SK-N-SH (cell line): ENCODE results near the gene WNK2. TPM values are rescaled to one million over a fixed set of nuclear protein-coding genes. Genes with fewer than 3 reads are reported as not detected.
"Not testable (repeated sequence)": the region's sequence is repeated elsewhere in the genome, so short reads cannot be mapped to it uniquely, and the experiment has no call there.

Source experiments
- CTCF ChIA-PET: fragments of 300-600, 350-600 bp; formaldehyde crosslinking; extraction: SDS; loops from one replicate; lab custom pipeline; 2021; lab: Yijun Ruan, JAX
- POLR2A ChIA-PET: fragments of 350-600 bp; sonication (Branson Sonifier 250); formaldehyde crosslinking; extraction: SDS; loops from one replicate; lab custom pipeline; 2020; ENCODE audit warnings: antibody characterized with exemption, inconsistent platforms; lab: Yijun Ruan, JAX
- DNase-seq: peaks from one replicate; pipeline ENCODE4 v3.0.0; 2012
- H2AFZ ChIP-seq: fragments of 200-600 bp; sonication (generic); 2 replicates; pipeline ENCODE4 v1.8.1; 2016; ENCODE audit warnings: antibody characterized with exemption, mild to moderate bottlenecking, low read depth
- H3F3A ChIP-seq: fragments of 200-600 bp; sonication (generic); replicated peaks from 2 replicates; pipeline ENCODE3; 2016; ENCODE audit warnings: antibody characterized with exemption, mild to moderate bottlenecking; ENCODE audit not compliant: insufficient read depth
- H3K27ac ChIP-seq, 2 experiments: fragments of 200-500 bp in 1 of 2; fragments of 200-600 bp in 1 of 2; sonication (Bioruptor generic) in 1 of 2; sonication (generic), shearing (Covaris generic) in 1 of 2; 2 replicates each; pipeline versions ENCODE4 v1.5.1 to v1.6.1; 2014 to 2016; ENCODE audit warnings: low read depth in 2 of 2, inconsistent platforms in 1 of 2, low read length in 1 of 2, mild to moderate bottlenecking in 1 of 2, mixed read lengths in 1 of 2
- H3K27me3 ChIP-seq: fragments of 200-600 bp; sonication (generic), shearing (Covaris generic); 2 replicates; pipeline ENCODE4 v1.6.1; 2016; ENCODE audit warnings: mixed run types; ENCODE audit not compliant: insufficient read depth
- H3K36me3 ChIP-seq, 2 experiments: fragments of 200-500 bp in 1 of 2; fragments of 200-600 bp in 1 of 2; sonication (Bioruptor generic) in 1 of 2; sonication (generic) in 1 of 2; replicated peaks in 1 of 2; 2 replicates each; pipeline versions ENCODE3 to v1.5.1; 2014 to 2016; ENCODE audit warnings: low read length in 1 of 2, mild to moderate bottlenecking in 1 of 2; ENCODE audit not compliant: insufficient read depth in 2 of 2, control insufficient read depth in 1 of 2
- H3K4me1 ChIP-seq, 2 experiments: fragments of 200-500 bp in 1 of 2; fragments of 200-600 bp in 1 of 2; sonication (Bioruptor generic) in 1 of 2; sonication (generic), shearing (Covaris generic) in 1 of 2; 2 replicates each; pipeline versions ENCODE4 v1.5.1 to v1.6.1; 2014 to 2016; ENCODE audit warnings: low read depth in 1 of 2, low read length in 1 of 2, mixed run types in 1 of 2; ENCODE audit not compliant: insufficient read depth in 2 of 2, control insufficient read depth in 1 of 2
- H3K4me2 ChIP-seq: fragments of 200-600 bp; sonication (generic), shearing (Covaris generic); 2 replicates; pipeline ENCODE4 v1.6.1; 2017; ENCODE audit warnings: mixed run types
- H3K4me3 ChIP-seq, 2 experiments: fragments of 200-500 bp in 1 of 2; fragments of 200-600 bp in 1 of 2; sonication (Bioruptor generic) in 1 of 2; sonication (generic), shearing (Covaris generic) in 1 of 2; 2 replicates each; pipeline versions ENCODE4 v1.5.1 to v1.8.1; 2014 to 2016; ENCODE audit warnings: low read depth in 2 of 2, inconsistent platforms in 1 of 2, low read length in 1 of 2, mild to moderate bottlenecking in 1 of 2, mixed read lengths in 1 of 2, moderate library complexity in 1 of 2
- H3K79me2 ChIP-seq: fragments of 200-600 bp; sonication (generic); 2 replicates; pipeline ENCODE4 v1.8.1; 2017; ENCODE audit warnings: mild to moderate bottlenecking; ENCODE audit not compliant: insufficient read depth
- H3K9ac ChIP-seq: fragments of 200-600 bp; sonication (generic); 2 replicates; pipeline ENCODE4 v1.6.1; 2017; ENCODE audit warnings: mixed run types
- H3K9me2 ChIP-seq: fragments of 200-600 bp; sonication (generic); 2 replicates; pipeline ENCODE4 v1.6.1; 2017; ENCODE audit warnings: mixed run types
- H3K9me3 ChIP-seq: fragments of 200-600 bp; sonication (generic); 2 replicates; pipeline ENCODE4 v1.6.1; 2017; ENCODE audit warnings: mixed run types, mild to moderate bottlenecking, moderate library complexity
- H4K20me1 ChIP-seq: fragments of 200-600 bp; sonication (generic); 2 replicates; pipeline ENCODE4 v1.6.1; 2017; ENCODE audit warnings: mild to moderate bottlenecking, mixed run types; ENCODE audit not compliant: insufficient read depth
- FOXM1 ChIP-seq: IDR thresholded peaks from 2 replicates; pipeline ENCODE4 v1.4.0; 2012; ENCODE audit warnings: low read depth, mild to moderate bottlenecking
- JUND ChIP-seq: IDR thresholded peaks from 2 replicates; pipeline ENCODE4 v1.4.0; 2012
- MEF2A ChIP-seq: IDR thresholded peaks from 2 replicates; pipeline ENCODE4 v1.4.0; 2012; ENCODE audit warnings: low read depth, borderline replicate concordance
- NRF1 ChIP-seq: IDR thresholded peaks from 2 replicates; pipeline ENCODE4 v1.6.1; 2012; ENCODE audit warnings: low read depth, mild to moderate bottlenecking, low read length
- RCOR1 ChIP-seq: fragments of 150-350 bp; IDR thresholded peaks from 2 replicates; pipeline ENCODE4 v1.6.1; 2017; ENCODE audit warnings: antibody characterized with exemption, low read length
- RFX5 ChIP-seq: IDR thresholded peaks from 2 replicates; pipeline ENCODE4 v1.6.1; 2012; ENCODE audit warnings: mild to moderate bottlenecking, improper control_type of control experiment, low read length
- RXRA ChIP-seq: IDR thresholded peaks from 2 replicates; pipeline ENCODE4 v1.4.0; 2012; ENCODE audit warnings: low read depth, mild to moderate bottlenecking, borderline replicate concordance
- TEAD4 ChIP-seq: IDR thresholded peaks from 2 replicates; pipeline ENCODE4 v1.4.0; 2012; ENCODE audit warnings: mild to moderate bottlenecking, borderline replicate concordance; ENCODE audit not compliant: insufficient read depth
- WGBS: methylation state at CpG from one replicate; pipeline ENCODE4 v1.1.6; 2017; ENCODE audit warnings: low lambda C conversion rate; 5-methylcytosine and 5-hydroxymethylcytosine counted together
- polyA plus RNA-seq, 3 experiments: library from polyadenylated mRNA; depleted of rRNA; stranded (reverse); fragments of >200 nt; gene quantifications; 2 replicates each; pipeline ENCODE4 v1.2.3, GENCODE V29; 2012
- TF ChIP-seq, protein P1 (sequence below): IDR thresholded peaks from 2 replicates; pipeline ENCODE4; 2012
- TF ChIP-seq, protein P2 (sequence below): IDR thresholded peaks from 2 replicates; pipeline ENCODE4 v1.4.0; 2012; ENCODE audit warnings: low read depth, borderline replicate concordance
- TF ChIP-seq, protein P3 (sequence below): fragments of 150-350 bp; IDR thresholded peaks from 2 replicates; pipeline ENCODE4 v1.6.1; 2017; ENCODE audit warnings: antibody characterized with exemption, low read length, low read depth, borderline replicate concordance
- TF ChIP-seq, protein P4 (sequence below): fragments of 200-600 bp; sonication (generic); IDR thresholded peaks from 2 replicates; pipeline ENCODE4 v1.6.1; 2017; ENCODE audit warnings: antibody characterized with exemption, mild to moderate bottlenecking, moderate library complexity

The WNK2 gene
- polyA plus RNA-seq, 1 of the 3 experiments (the other 2 are of a cell fraction) = 0.12 TPM

DNA sequence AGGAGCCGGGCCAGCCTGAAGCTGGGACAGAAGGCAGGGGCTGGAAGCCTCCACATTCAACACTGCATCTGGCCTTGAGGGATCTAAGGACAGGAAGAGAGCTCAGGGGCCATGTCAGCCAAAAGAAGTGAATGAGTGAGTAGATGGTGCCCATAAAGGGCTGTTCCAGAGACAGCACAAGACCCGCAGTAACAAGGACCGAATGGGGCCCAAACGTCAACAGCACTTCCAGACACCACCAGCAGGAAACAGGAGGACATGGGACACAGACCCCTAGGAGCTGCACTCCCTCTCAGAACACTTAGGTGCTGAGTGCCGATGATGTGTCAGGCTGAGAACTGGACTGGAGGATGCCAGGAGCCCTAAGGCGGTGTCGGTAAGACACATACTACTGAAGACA is 152.8 kb downstream of the WNK2 start (continued):
- TF ChIP-seq, protein P1, sequence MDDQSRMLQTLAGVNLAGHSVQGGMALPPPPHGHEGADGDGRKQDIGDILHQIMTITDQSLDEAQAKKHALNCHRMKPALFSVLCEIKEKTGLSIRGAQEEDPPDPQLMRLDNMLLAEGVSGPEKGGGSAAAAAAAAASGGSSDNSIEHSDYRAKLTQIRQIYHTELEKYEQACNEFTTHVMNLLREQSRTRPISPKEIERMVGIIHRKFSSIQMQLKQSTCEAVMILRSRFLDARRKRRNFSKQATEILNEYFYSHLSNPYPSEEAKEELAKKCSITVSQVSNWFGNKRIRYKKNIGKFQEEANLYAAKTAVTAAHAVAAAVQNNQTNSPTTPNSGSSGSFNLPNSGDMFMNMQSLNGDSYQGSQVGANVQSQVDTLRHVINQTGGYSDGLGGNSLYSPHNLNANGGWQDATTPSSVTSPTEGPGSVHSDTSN = no peak
- TF ChIP-seq FOXM1 = no peak

DNA sequence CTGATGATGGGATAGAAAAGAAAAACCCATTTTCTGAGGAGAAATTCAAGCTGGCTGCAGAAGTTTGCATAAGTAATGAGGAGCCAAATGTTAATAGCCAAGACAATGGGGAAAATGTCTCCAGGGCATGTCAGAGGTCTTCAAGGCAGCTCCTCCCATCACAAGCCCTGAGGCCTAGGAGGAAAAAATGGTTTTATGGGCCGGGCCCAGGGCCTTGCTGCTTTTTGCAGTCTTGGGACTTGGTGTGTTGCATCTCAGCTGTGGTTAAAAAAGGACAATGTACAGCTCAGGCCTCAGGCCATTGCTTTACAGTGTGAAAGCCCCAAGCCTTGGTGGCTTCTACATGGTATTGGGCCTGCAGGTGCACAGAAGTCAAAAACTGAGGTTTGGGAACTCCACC is 154.3 kb downstream of the WNK2 start:
- H3K79me2 ChIP-seq, H3K36me3 ChIP-seq, POLR2A ChIA-PET, CTCF ChIA-PET, H3K9me3 ChIP-seq, H3F3A ChIP-seq, H3K4me1 ChIP-seq, H3K9me2 ChIP-seq, H3K9ac ChIP-seq, H2AFZ ChIP-seq, H3K4me2 ChIP-seq, H3K4me3 ChIP-seq, H3K27me3 ChIP-seq, H3K27ac ChIP-seq, DNase-seq, H4K20me1 ChIP-seq: not testable (repeated sequence)
- WGBS = 0% methylated on average over 1 of the region's 1 CpG

DNA sequence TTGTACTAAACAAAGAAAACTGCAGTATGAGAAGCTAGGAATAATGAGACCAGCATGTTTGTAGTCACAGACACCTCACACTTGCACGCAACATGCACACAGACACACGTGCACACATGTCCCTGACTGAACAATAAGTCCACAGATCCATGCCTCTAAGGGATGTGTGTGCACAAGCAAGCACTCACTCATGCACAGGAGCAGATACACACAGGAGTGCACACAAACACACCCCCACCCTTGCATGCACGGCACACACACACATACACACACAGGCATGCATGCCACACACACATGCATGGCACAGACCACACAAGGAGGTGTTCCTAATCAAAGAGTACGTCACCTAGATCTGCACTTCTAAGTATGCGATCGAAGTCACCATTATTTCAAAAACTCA is 156.2 kb downstream of the WNK2 start:
- Histone ChIP-seq H3F3A (no peaks in the 10 kb centered on the region), H3K4me3 (no peak overlapping the region), H3K9ac (no peak overlapping the region), H4K20me1 (no peaks in the 10 kb centered on the region)
- TF ChIP-seq RCOR1 (no peak), NRF1 (no peak), RXRA (no peak), RFX5 (no peak), TEAD4 (no peak), FOXM1 (no peak), MEF2A (no peak), JUND (no peak)
- TF ChIP-seq, protein P1 = no peak
- TF ChIP-seq, protein P2, sequence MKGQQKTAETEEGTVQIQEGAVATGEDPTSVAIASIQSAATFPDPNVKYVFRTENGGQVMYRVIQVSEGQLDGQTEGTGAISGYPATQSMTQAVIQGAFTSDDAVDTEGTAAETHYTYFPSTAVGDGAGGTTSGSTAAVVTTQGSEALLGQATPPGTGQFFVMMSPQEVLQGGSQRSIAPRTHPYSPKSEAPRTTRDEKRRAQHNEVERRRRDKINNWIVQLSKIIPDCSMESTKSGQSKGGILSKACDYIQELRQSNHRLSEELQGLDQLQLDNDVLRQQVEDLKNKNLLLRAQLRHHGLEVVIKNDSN = no peak
- TF ChIP-seq, protein P3, sequence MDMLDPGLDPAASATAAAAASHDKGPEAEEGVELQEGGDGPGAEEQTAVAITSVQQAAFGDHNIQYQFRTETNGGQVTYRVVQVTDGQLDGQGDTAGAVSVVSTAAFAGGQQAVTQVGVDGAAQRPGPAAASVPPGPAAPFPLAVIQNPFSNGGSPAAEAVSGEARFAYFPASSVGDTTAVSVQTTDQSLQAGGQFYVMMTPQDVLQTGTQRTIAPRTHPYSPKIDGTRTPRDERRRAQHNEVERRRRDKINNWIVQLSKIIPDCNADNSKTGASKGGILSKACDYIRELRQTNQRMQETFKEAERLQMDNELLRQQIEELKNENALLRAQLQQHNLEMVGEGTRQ = no peak
- TF ChIP-seq, protein P4, sequence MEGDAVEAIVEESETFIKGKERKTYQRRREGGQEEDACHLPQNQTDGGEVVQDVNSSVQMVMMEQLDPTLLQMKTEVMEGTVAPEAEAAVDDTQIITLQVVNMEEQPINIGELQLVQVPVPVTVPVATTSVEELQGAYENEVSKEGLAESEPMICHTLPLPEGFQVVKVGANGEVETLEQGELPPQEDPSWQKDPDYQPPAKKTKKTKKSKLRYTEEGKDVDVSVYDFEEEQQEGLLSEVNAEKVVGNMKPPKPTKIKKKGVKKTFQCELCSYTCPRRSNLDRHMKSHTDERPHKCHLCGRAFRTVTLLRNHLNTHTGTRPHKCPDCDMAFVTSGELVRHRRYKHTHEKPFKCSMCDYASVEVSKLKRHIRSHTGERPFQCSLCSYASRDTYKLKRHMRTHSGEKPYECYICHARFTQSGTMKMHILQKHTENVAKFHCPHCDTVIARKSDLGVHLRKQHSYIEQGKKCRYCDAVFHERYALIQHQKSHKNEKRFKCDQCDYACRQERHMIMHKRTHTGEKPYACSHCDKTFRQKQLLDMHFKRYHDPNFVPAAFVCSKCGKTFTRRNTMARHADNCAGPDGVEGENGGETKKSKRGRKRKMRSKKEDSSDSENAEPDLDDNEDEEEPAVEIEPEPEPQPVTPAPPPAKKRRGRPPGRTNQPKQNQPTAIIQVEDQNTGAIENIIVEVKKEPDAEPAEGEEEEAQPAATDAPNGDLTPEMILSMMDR = no peak
- TF ChIP-seq, all 33 proteins: peak for 0
- Histone ChIP-seq H3K27me3 (no peaks in the 10 kb centered on the region), H3K27ac (no peak overlapping the region), H3K4me2 (no peak overlapping the region), H3K79me2 (no peaks in the 10 kb centered on the region), H3K4me1 (no peaks in the 10 kb centered on the region; a peak in 1 of 4 replicates), H2AFZ (no peak overlapping the region), H3K9me2 (no peaks in the 10 kb centered on the region), H3K36me3 (no peaks in the 10 kb centered on the region), H3K9me3 (no peaks in the 10 kb centered on the region)
- ChIA-PET CTCF (no interaction called here), POLR2A (no interaction called here)
- no peak for DNase-seq
- 60% methylated on average over 6 of the region's 6 CpGs for WGBS

DNA sequence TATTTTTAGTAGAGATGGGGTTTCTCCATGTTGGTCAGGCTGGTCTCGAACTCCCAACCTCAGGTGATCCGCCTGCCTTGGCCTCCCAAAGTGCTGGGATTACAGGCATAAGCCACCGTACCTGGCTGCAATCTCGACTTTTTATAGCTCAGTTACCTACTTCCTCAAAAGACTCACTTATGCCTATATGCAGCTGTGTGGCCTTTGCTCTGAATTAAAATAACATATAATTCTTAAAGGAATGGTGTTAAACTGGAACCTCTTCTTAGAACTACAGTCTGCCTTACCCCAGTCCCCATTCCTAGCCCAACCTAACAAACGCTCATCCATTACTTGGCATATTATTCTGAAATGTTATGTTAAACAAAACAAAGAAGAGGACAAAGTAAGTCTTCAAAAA is 157.9 kb downstream of the WNK2 start:
- H3K9me2 ChIP-seq, POLR2A ChIA-PET, H3K27ac ChIP-seq, H3K4me1 ChIP-seq, H3K36me3 ChIP-seq, H3K27me3 ChIP-seq, H3K9ac ChIP-seq, H4K20me1 ChIP-seq, DNase-seq, H3F3A ChIP-seq, H3K4me3 ChIP-seq, H2AFZ ChIP-seq, H3K4me2 ChIP-seq, H3K9me3 ChIP-seq, H3K79me2 ChIP-seq: not testable (repeated sequence)
- CTCF ChIA-PET = interaction anchor here (0.7 to 0.8 kb wide), 2 partner anchors 37 to 1874 kb away, joined by 3 read pairs; no protein-coding TSS in a partner anchor
- 57% methylated on average over 5 of the region's 5 CpGs for WGBS
